ENCODE data around the gene DCST2. TPM values are rescaled to one million over a fixed set of nuclear protein-coding genes. Genes with fewer than 3 reads are reported as not detected.

The DCST2 gene
- total RNA-seq, 2 experiments from 2014 or later: 0.09 to 0.29 TPM

DNA sequence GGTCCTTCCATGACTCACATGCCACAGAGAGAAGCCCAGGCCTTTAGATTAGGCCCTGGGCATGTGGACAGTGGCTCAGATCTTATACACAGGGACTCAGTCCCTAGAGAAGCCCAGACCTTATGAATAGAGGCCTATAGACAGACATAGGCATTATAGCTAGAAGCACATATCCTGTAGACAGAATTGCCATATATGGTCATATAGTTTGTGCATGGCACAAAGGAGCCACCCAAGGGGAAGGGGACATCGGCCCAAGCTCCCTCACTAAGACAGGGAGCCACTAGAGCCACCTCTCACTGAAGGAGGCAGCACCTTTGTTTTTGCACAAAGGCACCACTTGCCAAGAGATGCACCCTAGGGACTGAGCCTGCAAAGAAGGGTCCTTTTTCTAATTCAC, 42.8 kb upstream of the DCST2 start:
- ATAC-seq (no peak), DNase-seq (no peak)
- CTCF ChIA-PET: interaction anchor here (1.2 to 6.0 kb wide), 8 partner anchors 7 to 96 kb away, joined by 3 to 71 read pairs (median 12); partner anchors contain the start of genes EFNA4 and KRTCAP2
- Mint-ChIP-seq H3K9me3 (ENCODE audit: low read depth) (no peaks in the 10 kb centered on the region), H3K36me3 (no peaks in the 10 kb centered on the region), H3K27me3 (peaks cover 40% of the 10 kb centered on the region), H3K4me1 (peaks cover 55% of the 10 kb centered on the region), H3K27ac (no peak overlapping the region), H3K4me3 (no peak overlapping the region)

DNA sequence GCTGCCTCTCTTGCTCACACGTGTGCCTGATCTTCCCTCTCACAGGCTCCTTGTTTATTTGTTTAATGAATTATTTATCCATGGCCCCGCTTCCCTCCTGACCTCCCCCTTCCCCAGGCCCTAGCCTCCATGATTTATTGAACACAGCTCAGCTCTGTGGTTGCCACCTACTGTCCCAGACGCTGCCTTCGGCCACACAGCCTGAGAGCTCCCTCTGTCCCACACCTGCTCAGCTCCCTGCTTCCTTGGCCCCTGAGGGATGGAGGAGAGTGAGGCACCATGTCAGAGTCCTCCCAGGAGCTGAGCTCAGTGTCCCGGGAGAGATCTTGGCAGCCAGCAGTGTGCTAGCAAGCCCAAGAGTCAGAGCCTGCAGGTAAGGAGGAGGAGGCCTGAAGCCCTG, 42.0 kb upstream of the DCST2 start:
- H3K27ac Mint-ChIP-seq: no peak overlapping the region
- H3K27me3 Mint-ChIP-seq: peaks cover 36% of the 10 kb centered on the region
- ATAC-seq (no peak), DNase-seq (no peak)
- no peaks in the 10 kb centered on the region for H3K9me3 Mint-ChIP-seq (ENCODE audit: low read depth)
- no peak overlapping the region for H3K4me3 Mint-ChIP-seq
- no peaks in the 10 kb centered on the region for H3K36me3 Mint-ChIP-seq
- peaks cover 52% of the 10 kb centered on the region for H3K4me1 Mint-ChIP-seq
- CTCF ChIA-PET: interaction anchor here (0.7 to 6.0 kb wide), 7 partner anchors 9 to 97 kb away, joined by 4 to 71 read pairs (median 9); partner anchors contain the start of genes ADAM15, EFNA4 and KRTCAP2

DNA sequence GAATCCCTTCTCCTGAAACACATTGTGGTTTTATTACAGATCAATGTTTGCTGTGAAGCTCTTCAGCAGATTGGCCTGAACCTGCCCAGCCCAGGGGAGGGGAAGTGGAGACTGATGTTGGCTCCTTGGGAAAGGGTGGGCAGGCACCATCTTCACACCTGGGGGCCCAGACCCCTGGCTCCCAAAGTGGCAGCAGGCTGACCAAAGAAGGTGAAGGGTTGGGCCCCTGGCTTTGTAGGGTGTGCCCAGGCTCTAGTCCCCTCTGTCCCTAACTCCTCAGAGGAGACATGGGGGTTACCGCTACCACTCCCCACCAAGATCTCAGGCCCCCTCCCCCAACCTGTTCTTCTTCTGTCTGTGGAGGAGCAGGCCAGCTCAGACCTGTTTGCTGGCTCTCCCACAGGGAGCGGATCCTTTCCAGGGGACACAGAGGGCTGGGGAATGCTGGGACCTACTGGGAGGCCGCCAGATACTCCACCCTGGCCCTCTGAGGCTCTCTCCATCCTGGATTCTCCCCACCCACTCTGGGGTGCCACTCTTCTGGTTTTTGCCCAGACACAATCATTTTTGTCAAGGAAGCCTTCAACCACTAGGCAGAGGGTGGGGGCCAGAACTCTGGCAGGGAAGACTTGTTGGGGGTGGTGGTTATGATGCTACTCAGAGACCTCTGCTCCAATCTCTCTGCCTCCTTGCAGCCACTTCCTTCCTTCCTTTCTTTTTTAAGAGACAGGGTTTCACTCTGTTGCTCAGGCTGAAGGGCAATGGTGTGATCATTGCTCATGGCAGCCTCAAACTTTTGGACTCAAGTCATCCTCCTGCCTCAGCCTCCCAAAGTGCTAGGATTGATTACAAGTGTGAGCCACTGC, 40.0 kb upstream of the DCST2 start:
- CTCF ChIA-PET: interaction anchor here (1.0 to 6.0 kb wide), 8 partner anchors 11 to 99 kb away, joined by 3 to 71 read pairs (median 9); partner anchors contain the start of genes ADAM15, EFNA4 and KRTCAP2
- Mint-ChIP-seq H3K4me3 (no peak overlapping the region), H3K9me3 (ENCODE audit: low read depth) (no peaks in the 10 kb centered on the region), H3K27ac (peak overlapping the region; percentile 42), H3K4me1 (peaks cover 47% of the 10 kb centered on the region), H3K36me3 (no peaks in the 10 kb centered on the region), H3K27me3 (peaks cover 24% of the 10 kb centered on the region)
- DNase-seq (peak; percentile 79), ATAC-seq (peak; percentile 59)

DNA sequence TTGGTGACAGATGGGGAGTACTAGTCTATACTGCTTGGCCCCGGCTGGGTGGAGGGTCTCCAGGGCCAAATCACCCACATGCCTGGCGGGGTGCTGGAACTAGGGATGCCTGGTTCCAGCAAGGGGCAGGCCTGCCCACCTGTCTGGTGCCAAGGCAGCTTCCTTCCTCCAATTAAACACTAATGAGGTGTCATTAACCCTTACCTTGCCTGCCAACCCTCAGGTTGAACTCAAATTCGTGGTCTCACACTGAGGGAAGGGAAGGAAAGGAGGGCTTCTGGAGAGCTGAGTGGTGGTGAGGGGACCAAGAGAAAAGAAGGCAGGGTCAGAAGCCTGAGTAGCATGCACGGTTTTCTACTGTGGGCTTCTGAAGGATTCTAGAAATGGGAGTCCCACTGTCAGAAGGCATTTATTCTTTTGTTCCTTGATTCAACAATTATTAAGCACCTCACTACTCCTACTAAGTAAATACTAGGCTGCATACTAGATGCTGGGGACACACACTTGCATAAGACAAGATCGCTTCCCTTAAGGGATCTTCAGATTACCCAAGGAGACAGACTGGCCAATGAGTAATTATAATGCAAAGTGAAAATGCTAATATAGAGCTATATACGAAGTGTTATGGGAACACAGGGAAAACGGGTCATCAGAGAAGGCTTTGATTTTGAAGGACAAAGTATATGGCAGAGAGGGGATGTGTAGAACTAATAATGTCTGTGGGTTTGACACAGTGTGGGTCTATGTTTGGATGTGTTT, 39.1 kb upstream of the DCST2 start:
- Mint-ChIP-seq H3K27me3 (peaks cover 15% of the 10 kb centered on the region), H3K9me3 (ENCODE audit: low read depth) (no peaks in the 10 kb centered on the region), H3K27ac (peak overlapping the region; percentile 1), H3K36me3 (no peaks in the 10 kb centered on the region), H3K4me1 (peaks cover 41% of the 10 kb centered on the region), H3K4me3 (no peak overlapping the region)
- no peak for DNase-seq
- CTCF ChIA-PET: interaction anchor here (0.9 to 6.0 kb wide), 6 partner anchors 8 to 74 kb away, joined by 3 to 71 read pairs (median 8); partner anchors contain the start of genes ADAM15 and EFNA4
- no peak for ATAC-seq

DNA sequence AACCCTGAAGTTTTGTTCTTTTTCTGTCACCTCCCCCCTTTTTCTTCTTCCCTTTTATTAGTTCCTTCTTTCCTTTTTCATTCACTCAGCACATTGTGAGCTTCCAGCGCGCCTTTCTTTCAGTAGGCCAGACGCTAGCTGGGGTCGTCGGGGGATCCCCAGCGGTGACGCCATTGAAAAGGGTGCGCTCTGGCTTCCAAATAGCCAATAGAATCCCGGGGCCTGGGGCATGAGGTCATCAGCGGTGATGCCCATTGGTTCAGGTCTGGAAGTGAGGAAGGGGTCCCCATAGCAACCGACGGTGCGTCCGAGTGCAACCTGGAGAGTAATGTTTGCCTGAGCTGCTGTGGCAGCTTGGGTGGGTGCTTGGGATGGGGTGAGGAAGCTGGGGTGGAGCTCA, 38.1 kb upstream of the DCST2 start:
- H3K27me3 Mint-ChIP-seq: peaks cover 12% of the 10 kb centered on the region
- no peaks in the 10 kb centered on the region for H3K9me3 Mint-ChIP-seq (ENCODE audit: low read depth)
- ATAC-seq (no peak), DNase-seq (no peak)
- H3K27ac Mint-ChIP-seq: peak overlapping the region; percentile 31
- peaks cover 31% of the 10 kb centered on the region for H3K4me1 Mint-ChIP-seq
- H3K4me3 Mint-ChIP-seq: peak overlapping the region; percentile 3
- CTCF ChIA-PET: interaction anchor here (0.9 to 6.0 kb wide), 4 partner anchors 9 to 20 kb away, joined by 3 to 71 read pairs (median 18); partner anchors contain the start of gene EFNA4
- H3K36me3 Mint-ChIP-seq: no peaks in the 10 kb centered on the region

DNA sequence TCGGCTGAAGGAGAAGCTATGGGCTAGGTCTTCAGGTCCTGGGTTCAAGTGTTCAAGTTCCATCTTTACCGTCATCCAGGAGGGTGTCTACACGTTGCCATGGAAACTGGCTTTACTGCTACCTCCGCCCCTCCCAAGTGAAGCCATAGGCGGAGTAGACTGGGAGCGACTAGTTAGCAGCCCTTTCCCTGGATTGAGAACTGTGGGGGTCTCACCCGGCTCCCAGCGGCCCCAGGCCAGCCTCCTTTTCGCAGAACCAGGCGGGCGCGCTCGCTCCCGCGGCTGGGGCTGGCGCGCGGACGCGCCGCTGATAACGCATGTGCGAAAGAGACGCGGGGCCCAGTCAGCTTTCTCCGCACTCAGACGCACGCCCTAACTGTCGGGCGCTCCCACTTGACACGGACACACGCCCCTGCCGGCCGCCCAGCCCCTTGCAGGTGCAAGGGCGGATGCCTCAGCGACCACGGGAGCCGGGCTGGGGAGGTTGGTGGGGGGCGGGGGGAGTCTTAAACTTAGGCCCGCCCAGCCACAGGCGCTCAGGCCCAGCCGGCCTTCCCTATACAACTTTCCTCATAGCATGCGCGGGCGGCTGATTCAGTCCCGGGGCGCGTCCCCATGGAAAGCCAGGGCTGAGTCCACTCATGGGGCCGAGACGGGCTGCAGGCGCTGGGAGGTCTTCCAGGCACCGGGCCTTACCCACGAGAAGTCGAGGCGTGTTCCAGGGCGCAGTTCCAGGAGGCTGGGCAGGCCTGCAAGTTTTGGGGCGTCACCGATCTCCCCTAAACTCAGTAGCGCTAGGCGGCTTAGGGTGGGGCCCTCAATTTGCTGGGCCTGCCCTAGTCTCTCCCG, 37.4 kb upstream of the DCST2 start:
- peak; percentile 87 for DNase-seq
- Mint-ChIP-seq H3K36me3 (no peaks in the 10 kb centered on the region), H3K27me3 (peaks cover 12% of the 10 kb centered on the region), H3K4me3 (peak overlapping the region; percentile 42), H3K27ac (peak overlapping the region; percentile 31), H3K9me3 (ENCODE audit: low read depth) (no peaks in the 10 kb centered on the region), H3K4me1 (peaks cover 31% of the 10 kb centered on the region)
- CTCF ChIA-PET: interaction anchor here (0.6 to 22.2 kb wide), 9 partner anchors 8 to 97 kb away, joined by 3 to 319 read pairs (median 7); partner anchors contain the start of genes ADAM15 and EFNA3
- peak; percentile 92 for ATAC-seq

DNA sequence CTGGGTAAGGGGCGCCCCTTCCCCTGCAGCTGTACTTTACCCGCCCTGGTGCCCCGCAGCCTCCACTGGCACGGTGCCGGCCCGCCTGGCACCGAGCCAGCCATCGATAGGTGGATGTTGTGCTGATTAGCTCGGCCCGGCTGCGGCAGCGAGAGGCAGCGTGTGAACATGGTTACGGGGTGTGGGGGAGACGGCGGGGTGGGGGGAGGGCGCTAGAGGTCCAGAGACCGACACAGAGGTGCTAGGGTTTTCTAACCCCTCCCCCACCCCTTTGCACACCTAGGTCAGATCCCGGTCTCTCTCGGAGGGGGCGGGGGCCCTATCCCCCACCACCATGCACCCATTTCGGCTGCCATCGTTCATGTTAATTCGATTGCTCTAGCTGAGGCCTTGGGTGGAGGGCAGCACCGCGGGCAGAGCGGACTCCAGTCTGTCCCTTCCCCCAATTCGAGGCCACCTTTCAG, 36.6 kb upstream of the DCST2 start:
- Mint-ChIP-seq H3K4me3 (no peak overlapping the region), H3K27me3 (peaks cover 12% of the 10 kb centered on the region), H3K4me1 (peaks cover 31% of the 10 kb centered on the region), H3K36me3 (no peaks in the 10 kb centered on the region), H3K27ac (no peak overlapping the region), H3K9me3 (ENCODE audit: low read depth) (no peaks in the 10 kb centered on the region)
- CTCF ChIA-PET: interaction anchor here (0.6 to 22.2 kb wide), 10 partner anchors 8 to 98 kb away, joined by 3 to 319 read pairs (median 6); partner anchors contain the start of genes ADAM15 and EFNA3
- DNase-seq (no peak), ATAC-seq (no peak)

DNA sequence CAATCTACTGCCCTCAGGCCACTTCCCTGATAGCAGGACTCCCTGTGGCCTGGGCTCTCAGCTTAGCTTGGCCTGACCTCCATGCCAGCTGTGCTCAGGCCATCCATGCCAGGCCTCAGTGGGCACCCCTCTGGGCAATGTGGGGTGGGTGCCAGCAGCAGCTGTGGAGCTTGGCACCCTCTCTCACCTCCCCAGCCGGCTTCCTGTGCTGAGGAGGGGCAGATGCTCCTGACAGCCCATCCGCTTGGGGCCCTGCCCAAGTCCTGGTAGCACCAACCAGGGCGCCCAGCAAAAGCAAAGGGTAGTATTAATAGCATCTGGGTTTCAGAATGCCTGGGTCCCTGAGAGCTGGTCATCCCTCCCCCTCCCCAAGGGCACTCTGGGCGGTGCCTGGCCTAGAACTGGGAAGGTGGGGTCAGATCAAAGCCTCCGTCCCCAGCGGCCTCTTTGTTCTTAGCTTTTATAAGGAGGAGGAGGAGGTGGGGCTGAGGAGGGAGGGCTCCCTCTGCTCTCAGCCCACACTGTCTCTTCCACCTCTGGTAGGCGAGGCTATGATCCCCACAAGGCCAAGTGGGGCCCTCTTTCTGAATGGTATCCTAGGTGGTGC, 36.1 kb upstream of the DCST2 start:
- H3K9me3 Mint-ChIP-seq (ENCODE audit: low read depth): no peaks in the 10 kb centered on the region
- peaks cover 30% of the 10 kb centered on the region for H3K4me1 Mint-ChIP-seq
- DNase-seq (no peak), ATAC-seq (no peak)
- CTCF ChIA-PET: interaction anchor here (0.7 to 22.2 kb wide), 7 partner anchors 8 to 71 kb away, joined by 3 to 319 read pairs (median 9); partner anchors contain the start of genes ADAM15 and EFNA3
- no peak overlapping the region for H3K27ac Mint-ChIP-seq
- H3K36me3 Mint-ChIP-seq: no peaks in the 10 kb centered on the region
- no peak overlapping the region for H3K4me3 Mint-ChIP-seq
- peaks cover 12% of the 10 kb centered on the region for H3K27me3 Mint-ChIP-seq

DNA sequence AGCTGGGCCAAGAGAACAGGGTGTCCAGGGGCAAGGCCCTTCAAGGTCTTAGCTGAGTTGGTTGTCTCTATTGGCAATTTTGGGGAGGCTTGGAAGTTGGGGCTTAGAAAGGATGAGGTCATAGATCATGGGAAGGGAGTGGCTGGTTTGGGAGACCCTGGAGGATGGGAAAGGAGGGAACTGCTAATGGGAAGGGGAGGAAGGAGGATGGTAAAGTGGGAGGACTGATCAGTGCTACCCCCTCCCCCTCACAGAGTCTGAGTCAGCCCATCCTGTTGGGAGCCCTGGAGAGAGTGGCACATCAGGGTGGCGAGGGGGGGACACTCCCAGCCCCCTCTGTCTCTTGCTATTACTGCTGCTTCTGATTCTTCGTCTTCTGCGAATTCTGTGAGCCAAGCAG, 35.0 kb upstream of the DCST2 start:
- H3K9me3 Mint-ChIP-seq (ENCODE audit: low read depth): no peaks in the 10 kb centered on the region
- CTCF ChIA-PET: interaction anchor here (1.4 to 22.2 kb wide), 4 partner anchors 10 to 104 kb away, joined by 3 to 319 read pairs (median 15); partner anchors contain the start of genes EFNA3 and KRTCAP2
- H3K27ac Mint-ChIP-seq: no peak overlapping the region
- ATAC-seq: no peak
- no peak overlapping the region for H3K4me3 Mint-ChIP-seq
- no peaks in the 10 kb centered on the region for H3K36me3 Mint-ChIP-seq
- DNase-seq: no peak
- H3K4me1 Mint-ChIP-seq: peaks cover 26% of the 10 kb centered on the region
- peaks cover 16% of the 10 kb centered on the region for H3K27me3 Mint-ChIP-seq

DNA sequence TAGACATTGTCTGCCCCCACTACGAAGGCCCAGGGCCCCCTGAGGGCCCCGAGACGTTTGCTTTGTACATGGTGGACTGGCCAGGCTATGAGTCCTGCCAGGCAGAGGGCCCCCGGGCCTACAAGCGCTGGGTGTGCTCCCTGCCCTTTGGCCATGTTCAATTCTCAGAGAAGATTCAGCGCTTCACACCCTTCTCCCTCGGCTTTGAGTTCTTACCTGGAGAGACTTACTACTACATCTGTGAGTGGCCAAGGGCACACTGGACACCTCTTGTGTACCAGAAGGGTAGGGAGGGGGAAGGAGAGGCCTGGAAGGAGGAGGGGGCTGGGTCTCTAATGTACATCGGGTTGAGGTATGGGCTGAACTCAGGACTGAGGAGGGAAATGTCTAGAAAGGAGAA, 33.2 kb upstream of the DCST2 start:
- H3K27me3 Mint-ChIP-seq: peaks cover 9% of the 10 kb centered on the region
- DNase-seq (no peak), ATAC-seq (no peak)
- no peaks in the 10 kb centered on the region for H3K36me3 Mint-ChIP-seq
- no peaks in the 10 kb centered on the region for H3K9me3 Mint-ChIP-seq (ENCODE audit: low read depth)
- H3K27ac Mint-ChIP-seq: no peak overlapping the region
- no peak overlapping the region for H3K4me3 Mint-ChIP-seq
- H3K4me1 Mint-ChIP-seq: peaks cover 27% of the 10 kb centered on the region
- CTCF ChIA-PET: interaction anchor here (0.6 to 22.2 kb wide), 8 partner anchors 8 to 72 kb away, joined by 3 to 323 read pairs (median 38); partner anchors contain the start of genes ADAM15 and EFNA3

DNA sequence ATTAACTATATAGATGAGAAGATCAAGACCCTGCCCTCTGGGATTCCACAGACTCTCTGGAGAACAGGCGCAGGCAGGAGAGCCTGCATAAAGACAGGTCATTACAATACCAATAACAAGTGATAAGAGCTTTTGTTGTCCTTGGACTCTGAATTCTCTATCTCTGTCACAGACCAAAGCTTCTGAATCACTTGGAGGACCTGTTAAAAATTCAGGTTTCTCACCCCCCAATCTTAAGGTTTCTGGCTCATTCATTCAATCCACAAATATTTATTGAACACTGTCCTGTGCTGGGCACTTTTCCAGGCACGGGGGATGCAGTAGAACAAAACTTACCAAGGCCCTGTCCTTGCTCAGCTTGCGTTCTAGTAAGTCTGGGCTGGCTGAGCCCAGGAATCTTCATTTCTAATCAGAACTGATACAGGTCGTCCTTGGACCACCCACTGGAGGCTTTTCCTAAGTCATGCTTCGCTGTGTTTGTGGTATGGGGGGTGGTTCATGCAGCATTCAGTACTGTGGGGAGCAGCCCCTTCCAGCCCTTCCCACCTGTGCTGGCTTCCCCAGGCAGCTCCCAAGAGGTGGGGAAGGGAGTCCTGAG, 31.4 kb upstream of the DCST2 start:
- CTCF ChIA-PET: interaction anchor here (0.9 to 25.7 kb wide), 10 partner anchors 9 to 186 kb away, joined by 3 to 328 read pairs (median 35); partner anchors contain the start of genes ADAM15 and EFNA3
- DNase-seq (no peak), ATAC-seq (no peak)
- Mint-ChIP-seq H3K4me1 (peaks cover 26% of the 10 kb centered on the region), H3K4me3 (peak overlapping the region; percentile 76), H3K27ac (no peak overlapping the region), H3K36me3 (peaks cover 2% of the 10 kb centered on the region), H3K27me3 (peaks cover 4% of the 10 kb centered on the region), H3K9me3 (ENCODE audit: low read depth) (no peaks in the 10 kb centered on the region)

Data from activated CD8-positive, alpha-beta memory T cell treated with anti-CD3 and anti-CD28 coated beads, Interleukin-2, amount 10 ng/mL, durations not matched to agents 7 days and 5 days (primary cell).